Measurements from ENCODE around the gene ETDC. TPM values are rescaled to one million over a fixed set of nuclear protein-coding genes. Genes with fewer than 3 reads are reported as not detected.

The ETDC gene
- total RNA-seq, 2 experiments from 2014 or later: not detected

DNA sequence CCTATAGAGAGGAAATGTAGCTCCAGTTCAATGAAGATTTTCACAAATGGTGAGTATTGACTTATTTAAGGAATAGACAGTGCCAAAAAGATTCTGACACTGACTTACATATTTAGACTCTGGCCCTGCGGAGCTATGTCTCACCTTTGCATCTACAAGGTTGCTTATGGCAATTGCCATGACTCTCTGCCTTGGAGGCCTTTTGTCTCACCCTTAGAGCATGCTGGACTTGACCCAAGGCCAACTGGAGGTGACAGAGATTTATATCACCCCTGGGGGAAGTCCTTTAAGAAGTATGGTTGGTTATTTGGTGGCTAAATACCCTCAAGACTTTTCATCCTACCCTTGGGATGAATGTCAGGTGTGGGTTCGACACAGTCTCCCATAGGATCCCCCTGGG, 4.5 kb upstream of the ETDC start:
- Mint-ChIP-seq H3K4me3 (no peak overlapping the region), H3K9me3 (no peaks in the 10 kb centered on the region), H3K36me3 (ENCODE audit: low read depth) (no peaks in the 10 kb centered on the region), H3K27me3 (no peaks in the 10 kb centered on the region), H3K4me1 (ENCODE audit: low read depth) (peaks cover 11% of the 10 kb centered on the region), H3K27ac (no peak overlapping the region)
- DNase-seq (no peak), ATAC-seq (ENCODE audit: poor library complexity) (no peak)
- no peaks in the 10 kb centered on the region for H3K36me3 ChIP-seq (ENCODE audit: insufficient read depth, low read length)
- no peaks in the 10 kb centered on the region for H3K27me3 ChIP-seq (ENCODE audit: control insufficient read depth in 1 of 2, insufficient read depth in 2 of 2, low read length in 2 of 2)
- POLR2A ChIA-PET: no interaction called here
- no peaks in the 10 kb centered on the region for H3K4me1 ChIP-seq (ENCODE audit: insufficient read depth, low read length)
- intact Hi-C loops (cut with DNase I, micrococcal nuclease): no loop called here
- no peak overlapping the region for H3K4me3 ChIP-seq (ENCODE audit: low read length)
- TF ChIP-seq, protein P1, sequence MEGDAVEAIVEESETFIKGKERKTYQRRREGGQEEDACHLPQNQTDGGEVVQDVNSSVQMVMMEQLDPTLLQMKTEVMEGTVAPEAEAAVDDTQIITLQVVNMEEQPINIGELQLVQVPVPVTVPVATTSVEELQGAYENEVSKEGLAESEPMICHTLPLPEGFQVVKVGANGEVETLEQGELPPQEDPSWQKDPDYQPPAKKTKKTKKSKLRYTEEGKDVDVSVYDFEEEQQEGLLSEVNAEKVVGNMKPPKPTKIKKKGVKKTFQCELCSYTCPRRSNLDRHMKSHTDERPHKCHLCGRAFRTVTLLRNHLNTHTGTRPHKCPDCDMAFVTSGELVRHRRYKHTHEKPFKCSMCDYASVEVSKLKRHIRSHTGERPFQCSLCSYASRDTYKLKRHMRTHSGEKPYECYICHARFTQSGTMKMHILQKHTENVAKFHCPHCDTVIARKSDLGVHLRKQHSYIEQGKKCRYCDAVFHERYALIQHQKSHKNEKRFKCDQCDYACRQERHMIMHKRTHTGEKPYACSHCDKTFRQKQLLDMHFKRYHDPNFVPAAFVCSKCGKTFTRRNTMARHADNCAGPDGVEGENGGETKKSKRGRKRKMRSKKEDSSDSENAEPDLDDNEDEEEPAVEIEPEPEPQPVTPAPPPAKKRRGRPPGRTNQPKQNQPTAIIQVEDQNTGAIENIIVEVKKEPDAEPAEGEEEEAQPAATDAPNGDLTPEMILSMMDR (IDR thresholded peaks at IDR 0.05): no peak
- CTCF ChIA-PET: no interaction called here
- no peak overlapping the region for H3K27ac ChIP-seq (ENCODE audit: low read depth in 1 of 2, low read length in 2 of 2)
- no peaks in the 10 kb centered on the region for H3K9me3 ChIP-seq (ENCODE audit: control insufficient read depth in 1 of 2, insufficient read depth in 1 of 2, low read length in 2 of 2)

DNA sequence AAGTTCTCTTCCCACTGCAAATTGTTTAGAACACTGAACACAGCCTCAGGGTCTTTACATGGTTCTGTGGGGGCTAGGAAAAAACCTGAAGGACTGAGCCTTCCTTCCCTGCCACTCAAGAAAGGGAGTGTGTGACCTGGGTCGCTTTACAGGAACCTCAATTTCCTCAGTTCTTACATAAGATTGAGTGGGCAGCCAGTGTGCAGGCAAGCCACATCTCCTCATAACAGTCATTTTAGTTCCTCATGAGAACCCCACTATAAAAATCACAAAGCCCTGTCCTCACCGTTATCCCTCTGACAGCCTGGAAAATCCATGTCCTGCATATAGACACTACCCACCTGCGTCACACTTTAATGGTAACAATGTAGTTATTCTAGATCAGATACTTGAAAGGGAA, 2.1 kb upstream of the ETDC start:
- Mint-ChIP-seq H3K36me3 (ENCODE audit: low read depth) (peaks cover 3% of the 10 kb centered on the region), H3K9me3 (peaks cover 3% of the 10 kb centered on the region), H3K4me1 (ENCODE audit: low read depth) (peaks cover 11% of the 10 kb centered on the region), H3K4me3 (no peak overlapping the region), H3K27me3 (no peaks in the 10 kb centered on the region), H3K27ac (no peak overlapping the region)
- Histone ChIP-seq H3K9me3 (ENCODE audit: control insufficient read depth in 1 of 2, insufficient read depth in 1 of 2, low read length in 2 of 2) (no peaks in the 10 kb centered on the region), H3K4me1 (ENCODE audit: insufficient read depth, low read length) (no peaks in the 10 kb centered on the region), H3K4me3 (ENCODE audit: low read length) (no peak overlapping the region), H3K27ac (ENCODE audit: low read depth in 1 of 2, low read length in 2 of 2) (no peak overlapping the region), H3K36me3 (ENCODE audit: insufficient read depth, low read length) (no peaks in the 10 kb centered on the region), H3K27me3 (ENCODE audit: control insufficient read depth in 1 of 2, insufficient read depth in 2 of 2, low read length in 2 of 2) (no peaks in the 10 kb centered on the region)
- ChIA-PET CTCF (no interaction called here), POLR2A (no interaction called here)
- intact Hi-C loops (cut with DNase I, micrococcal nuclease): no loop called here
- DNase-seq (no peak), ATAC-seq (ENCODE audit: poor library complexity) (no peak)
- TF ChIP-seq, protein P1 (IDR thresholded peaks at IDR 0.05): no peak

DNA sequence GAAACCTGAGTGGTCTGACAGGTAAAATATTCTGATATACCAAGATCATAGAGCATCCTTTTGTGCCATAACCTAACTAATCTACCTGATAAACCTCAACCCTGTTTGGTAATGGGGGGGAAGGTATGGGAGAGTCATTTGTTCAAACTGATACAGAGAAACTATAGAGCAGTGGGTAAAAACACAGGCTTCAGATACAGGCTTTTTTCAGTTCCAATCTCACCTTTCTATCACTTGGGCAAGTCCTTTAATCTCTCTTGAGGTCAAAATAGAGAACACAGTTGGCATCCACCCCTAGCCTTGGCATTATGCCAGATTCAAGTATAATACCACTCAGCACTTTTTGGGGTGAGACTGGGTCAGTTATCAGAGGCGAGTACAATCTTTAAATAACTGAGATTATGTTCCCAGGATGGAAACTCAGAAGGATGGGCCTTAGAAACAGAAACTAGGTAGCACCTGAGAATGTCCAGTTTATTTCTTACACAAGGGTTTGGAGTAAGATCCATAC, 880 bp upstream of the ETDC start:
- intact Hi-C loops (cut with DNase I, micrococcal nuclease): no loop called here
- H3K36me3 Mint-ChIP-seq (ENCODE audit: low read depth): peaks cover 3% of the 10 kb centered on the region
- H3K4me1 Mint-ChIP-seq (ENCODE audit: low read depth): peaks cover 11% of the 10 kb centered on the region
- DNase-seq (no peak), ATAC-seq (ENCODE audit: poor library complexity) (no peak)
- CTCF ChIA-PET: no interaction called here
- H3K36me3 ChIP-seq (ENCODE audit: insufficient read depth, low read length): no peaks in the 10 kb centered on the region
- H3K9me3 ChIP-seq (ENCODE audit: control insufficient read depth in 1 of 2, insufficient read depth in 1 of 2, low read length in 2 of 2): no peaks in the 10 kb centered on the region
- no peaks in the 10 kb centered on the region for H3K4me1 ChIP-seq (ENCODE audit: insufficient read depth, low read length)
- peaks cover 3% of the 10 kb centered on the region for H3K9me3 Mint-ChIP-seq
- H3K27ac Mint-ChIP-seq: no peak overlapping the region
- TF ChIP-seq, protein P1 (IDR thresholded peaks at IDR 0.05): no peak
- POLR2A ChIA-PET: no interaction called here
- no peaks in the 10 kb centered on the region for H3K27me3 ChIP-seq (ENCODE audit: control insufficient read depth in 1 of 2, insufficient read depth in 2 of 2, low read length in 2 of 2)
- no peak overlapping the region for H3K27ac ChIP-seq (ENCODE audit: low read depth in 1 of 2, low read length in 2 of 2)
- H3K4me3 Mint-ChIP-seq: no peak overlapping the region
- H3K4me3 ChIP-seq (ENCODE audit: low read length): no peak overlapping the region
- no peaks in the 10 kb centered on the region for H3K27me3 Mint-ChIP-seq
